ENCODE data around the gene CD19.

CD19 gene

GRCh38 chr16:28898266-28898665, 33.5 kb upstream of the CD19 start:
- Histone ChIP-seq H3K27me3 (ENCODE audit: control insufficient read depth, insufficient read depth, low read length) (no peaks in the 10 kb centered on the region), H3K27ac (ENCODE audit: low read length) (no peak overlapping the region), H3K4me3 (ENCODE audit: low read length) (no peak overlapping the region), H3K4me1 (ENCODE audit: control insufficient read depth, insufficient read depth, low read length) (no peaks in the 10 kb centered on the region), H3K9me3 (ENCODE audit: control insufficient read depth, insufficient read depth, low read length) (no peaks in the 10 kb centered on the region), H3K36me3 (ENCODE audit: control insufficient read depth, insufficient read depth, low read length) (no peaks in the 10 kb centered on the region)
- no CpG with 5 or more reads among the region's 15 CpGs for WGBS (ENCODE audit: insufficient coverage, insufficient read length)
- DNase-seq (ENCODE audit: low read depth, low spot score): no peak

GRCh38 chr16:28898942-28899341, 32.8 kb upstream of the CD19 start:
- DNase-seq (ENCODE audit: low read depth, low spot score): no peak
- H3K27me3 ChIP-seq (ENCODE audit: control insufficient read depth, insufficient read depth, low read length): no peaks in the 10 kb centered on the region
- H3K9me3 ChIP-seq (ENCODE audit: control insufficient read depth, insufficient read depth, low read length): no peaks in the 10 kb centered on the region
- no peaks in the 10 kb centered on the region for H3K4me1 ChIP-seq (ENCODE audit: control insufficient read depth, insufficient read depth, low read length)
- no peak overlapping the region for H3K27ac ChIP-seq (ENCODE audit: low read length)
- H3K36me3 ChIP-seq (ENCODE audit: control insufficient read depth, insufficient read depth, low read length): no peaks in the 10 kb centered on the region
- WGBS (ENCODE audit: insufficient coverage, insufficient read length): no CpG with 5 or more reads among the region's 4 CpGs
- no peak overlapping the region for H3K4me3 ChIP-seq (ENCODE audit: low read length)

GRCh38 chr16:28899882-28900590, 31.7 kb upstream of the CD19 start:
- no CpG with 5 or more reads among the region's 11 CpGs for WGBS (ENCODE audit: insufficient coverage, insufficient read length)
- Histone ChIP-seq H3K4me3 (ENCODE audit: low read length) (no peak overlapping the region), H3K4me1 (ENCODE audit: control insufficient read depth, insufficient read depth, low read length) (no peaks in the 10 kb centered on the region), H3K9me3 (ENCODE audit: control insufficient read depth, insufficient read depth, low read length) (no peaks in the 10 kb centered on the region), H3K36me3 (ENCODE audit: control insufficient read depth, insufficient read depth, low read length) (no peaks in the 10 kb centered on the region; the same call in 1 of the 2 replicates), H3K27ac (ENCODE audit: low read length) (no peak overlapping the region), H3K27me3 (ENCODE audit: control insufficient read depth, insufficient read depth, low read length) (no peaks in the 10 kb centered on the region)
- DNase-seq (ENCODE audit: low read depth, low spot score): no peak

- no CpG with 5 or more reads among the region's 25 CpGs for WGBS (ENCODE audit: insufficient coverage, insufficient read length)
- no peak for DNase-seq (ENCODE audit: low read depth, low spot score)
Observed at GRCh38 chr16:28900601-28901000, 31.2 kb upstream of the CD19 start.

GRCh38 chr16:28901862-28902261, 29.9 kb upstream of the CD19 start:
- no peak overlapping the region for H3K27ac ChIP-seq (ENCODE audit: low read length)
- WGBS (ENCODE audit: insufficient coverage, insufficient read length): no CpG with 5 or more reads among the region's 15 CpGs
- H3K9me3 ChIP-seq (ENCODE audit: control insufficient read depth, insufficient read depth, low read length): no peaks in the 10 kb centered on the region
- H3K4me3 ChIP-seq (ENCODE audit: low read length): no peak overlapping the region
- no peaks in the 10 kb centered on the region; the same call in 1 of the 2 replicates for H3K4me1 ChIP-seq (ENCODE audit: control insufficient read depth, insufficient read depth, low read length)
- no peaks in the 10 kb centered on the region; the same call in 1 of the 2 replicates for H3K36me3 ChIP-seq (ENCODE audit: control insufficient read depth, insufficient read depth, low read length)
- no peak for DNase-seq (ENCODE audit: low read depth, low spot score)
- H3K27me3 ChIP-seq (ENCODE audit: control insufficient read depth, insufficient read depth, low read length): no peaks in the 10 kb centered on the region

More at GRCh38 chr16:28900601-28901000, 31.2 kb upstream of the CD19 start:
- Histone ChIP-seq H3K4me1 (ENCODE audit: control insufficient read depth, insufficient read depth, low read length) (no peaks in the 10 kb centered on the region), H3K27me3 (ENCODE audit: control insufficient read depth, insufficient read depth, low read length) (no peaks in the 10 kb centered on the region), H3K36me3 (ENCODE audit: control insufficient read depth, insufficient read depth, low read length) (no peaks in the 10 kb centered on the region; the same call in 1 of the 2 replicates), H3K4me3 (ENCODE audit: low read length) (no peak overlapping the region), H3K9me3 (ENCODE audit: control insufficient read depth, insufficient read depth, low read length) (no peaks in the 10 kb centered on the region), H3K27ac (ENCODE audit: low read length) (no peak overlapping the region)

GRCh38 chr16:28902909-28903308, 28.9 kb upstream of the CD19 start:
- WGBS (ENCODE audit: insufficient coverage, insufficient read length): no CpG with 5 or more reads among the region's 11 CpGs
- Histone ChIP-seq H3K4me3 (ENCODE audit: low read length) (no peak overlapping the region), H3K27me3 (ENCODE audit: control insufficient read depth, insufficient read depth, low read length) (no peaks in the 10 kb centered on the region), H3K27ac (ENCODE audit: low read length) (no peak overlapping the region), H3K9me3 (ENCODE audit: control insufficient read depth, insufficient read depth, low read length) (no peaks in the 10 kb centered on the region), H3K36me3 (ENCODE audit: control insufficient read depth, insufficient read depth, low read length) (no peaks in the 10 kb centered on the region; the same call in 1 of the 2 replicates), H3K4me1 (ENCODE audit: control insufficient read depth, insufficient read depth, low read length) (no peaks in the 10 kb centered on the region; the same call in 1 of the 2 replicates)
- no peak for DNase-seq (ENCODE audit: low read depth, low spot score)

GRCh38 chr16:28903344-28904042, 28.3 kb upstream of the CD19 start:
- no peaks in the 10 kb centered on the region for H3K27me3 ChIP-seq (ENCODE audit: control insufficient read depth, insufficient read depth, low read length)
- H3K4me1 ChIP-seq (ENCODE audit: control insufficient read depth, insufficient read depth, low read length): no peaks in the 10 kb centered on the region; the same call in 1 of the 2 replicates
- DNase-seq (ENCODE audit: low read depth, low spot score): no peak
- no peaks in the 10 kb centered on the region; the same call in 1 of the 2 replicates for H3K36me3 ChIP-seq (ENCODE audit: control insufficient read depth, insufficient read depth, low read length)
- H3K4me3 ChIP-seq (ENCODE audit: low read length): no peak overlapping the region
- H3K9me3 ChIP-seq (ENCODE audit: control insufficient read depth, insufficient read depth, low read length): no peaks in the 10 kb centered on the region
- H3K27ac ChIP-seq (ENCODE audit: low read length): no peak overlapping the region
- WGBS (ENCODE audit: insufficient coverage, insufficient read length): no CpG with 5 or more reads among the region's 29 CpGs

GRCh38 chr16:28904363-28904762, 27.4 kb upstream of the CD19 start:
- Histone ChIP-seq H3K27ac (ENCODE audit: low read length) (no peak overlapping the region), H3K4me1 (ENCODE audit: control insufficient read depth, insufficient read depth, low read length) (no peaks in the 10 kb centered on the region; the same call in 1 of the 2 replicates), H3K9me3 (ENCODE audit: control insufficient read depth, insufficient read depth, low read length) (no peaks in the 10 kb centered on the region), H3K36me3 (ENCODE audit: control insufficient read depth, insufficient read depth, low read length) (no peaks in the 10 kb centered on the region; the same call in 1 of the 2 replicates), H3K4me3 (ENCODE audit: low read length) (no peak overlapping the region), H3K27me3 (ENCODE audit: control insufficient read depth, insufficient read depth, low read length) (no peaks in the 10 kb centered on the region)
- no CpG with 5 or more reads among the region's 14 CpGs for WGBS (ENCODE audit: insufficient coverage, insufficient read length)
- DNase-seq (ENCODE audit: low read depth, low spot score): no peak

GRCh38 chr16:28904828-28905227, 26.9 kb upstream of the CD19 start:
- no peaks in the 10 kb centered on the region; the same call in 1 of the 2 replicates for H3K4me1 ChIP-seq (ENCODE audit: control insufficient read depth, insufficient read depth, low read length)
- H3K4me3 ChIP-seq (ENCODE audit: low read length): no peak overlapping the region
- no peak overlapping the region for H3K27ac ChIP-seq (ENCODE audit: low read length)
- no peaks in the 10 kb centered on the region for H3K9me3 ChIP-seq (ENCODE audit: control insufficient read depth, insufficient read depth, low read length)
- no peaks in the 10 kb centered on the region for H3K27me3 ChIP-seq (ENCODE audit: control insufficient read depth, insufficient read depth, low read length)
- WGBS (ENCODE audit: insufficient coverage, insufficient read length): no CpG with 5 or more reads among the region's 16 CpGs
- DNase-seq (ENCODE audit: low read depth, low spot score): no peak
- H3K36me3 ChIP-seq (ENCODE audit: control insufficient read depth, insufficient read depth, low read length): no peaks in the 10 kb centered on the region; the same call in 1 of the 2 replicates

- Histone ChIP-seq H3K27me3 (ENCODE audit: control insufficient read depth, insufficient read depth, low read length) (no peaks in the 10 kb centered on the region), H3K9me3 (ENCODE audit: control insufficient read depth, insufficient read depth, low read length) (no peaks in the 10 kb centered on the region), H3K36me3 (ENCODE audit: control insufficient read depth, insufficient read depth, low read length) (no peaks in the 10 kb centered on the region; the same call in 1 of the 2 replicates), H3K4me3 (ENCODE audit: low read length) (no peak overlapping the region), H3K27ac (ENCODE audit: low read length) (no peak overlapping the region), H3K4me1 (ENCODE audit: control insufficient read depth, insufficient read depth, low read length) (no peaks in the 10 kb centered on the region; the same call in 1 of the 2 replicates)
- DNase-seq (ENCODE audit: low read depth, low spot score): no peak
- no CpG with 5 or more reads among the region's 9 CpGs for WGBS (ENCODE audit: insufficient coverage, insufficient read length)
Observed at GRCh38 chr16:28905229-28905754, 26.5 kb upstream of the CD19 start.

All from iPS DF 6.9 (cell line).